ENCODE results near the gene TMEM144.

GRCh38 chr4:158290912-158291311 lies 80.6 kb downstream of the TMEM144 start:
- no peak for TF ChIP-seq ZNF274 (IDR thresholded peaks at IDR 0.05; ENCODE audit: low read depth, low read length)
- no peak for TF ChIP-seq YY1 (IDR thresholded peaks at IDR 0.05; ENCODE audit: insufficient read depth, insufficient read length)
- TF ChIP-seq SUZ12 (IDR thresholded peaks at IDR 0.05; ENCODE audit: extremely low read depth, insufficient read depth, insufficient read length) = no peak

Measured in NT2/D1 (cell line).